ENCODE results near the gene TFPT.

The TFPT gene

DNA sequence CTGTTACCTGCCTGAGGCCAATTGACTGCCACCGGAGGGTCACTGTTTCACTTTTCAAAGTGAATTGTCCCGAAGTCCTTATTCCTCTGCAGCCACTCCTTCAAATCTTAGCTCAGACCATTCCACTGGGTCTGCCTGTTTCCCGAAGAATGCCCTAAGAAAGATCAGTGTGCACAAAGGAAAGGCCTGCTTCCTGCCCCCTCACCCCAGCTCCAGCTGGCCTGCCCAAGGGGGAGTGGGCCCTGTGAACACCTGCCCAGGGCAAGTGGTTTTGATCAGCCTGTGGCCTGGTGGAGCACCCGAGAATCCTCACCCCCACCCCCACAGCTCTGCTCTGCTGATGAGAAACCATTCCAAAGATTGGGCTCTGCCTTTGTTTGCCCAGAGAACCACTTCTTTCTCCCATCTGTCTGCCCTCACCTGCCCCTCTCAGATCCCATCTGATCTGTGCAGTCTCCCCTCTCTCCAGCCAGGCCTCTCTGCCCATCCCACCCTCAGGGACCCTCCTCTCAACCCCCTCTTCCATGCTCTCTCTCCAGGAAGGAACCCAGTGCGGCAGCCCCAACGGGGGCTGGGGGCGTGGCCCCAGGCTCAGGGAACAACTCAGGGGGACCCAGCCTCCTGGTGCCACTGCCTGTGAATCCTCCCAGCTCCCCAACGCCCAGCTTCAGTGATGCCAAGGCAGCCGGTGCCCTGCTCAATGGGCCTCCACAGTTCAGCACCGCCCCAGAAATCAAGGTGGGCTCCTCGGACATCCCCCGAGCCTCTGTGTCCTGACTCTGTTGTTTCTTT lies 33.8 kb upstream of the TFPT start:
- in situ Hi-C loops (cut with HindIII; ENCODE audit: low sequenced_read_pairs), result no loop called here

DNA sequence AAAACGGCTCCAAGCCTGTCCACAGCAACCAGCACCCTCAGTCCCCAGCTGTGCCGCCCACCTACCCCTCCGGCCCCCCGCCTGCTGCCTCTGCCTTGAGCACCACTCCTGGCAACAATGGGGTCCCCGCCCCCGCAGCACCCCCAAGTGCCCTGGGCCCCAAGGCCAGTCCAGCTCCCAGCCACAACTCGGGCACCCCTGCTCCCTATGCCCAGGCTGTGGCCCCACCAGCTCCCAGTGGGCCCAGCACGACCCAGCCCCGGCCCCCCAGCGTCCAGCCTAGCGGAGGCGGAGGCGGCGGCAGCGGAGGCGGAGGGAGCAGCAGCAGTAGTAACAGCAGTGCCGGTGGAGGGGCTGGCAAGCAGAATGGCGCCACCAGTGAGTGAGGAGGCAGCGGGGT lies 32.7 kb upstream of the TFPT start:
- in situ Hi-C loops (cut with HindIII; ENCODE audit: low sequenced_read_pairs), result no loop called here

DNA sequence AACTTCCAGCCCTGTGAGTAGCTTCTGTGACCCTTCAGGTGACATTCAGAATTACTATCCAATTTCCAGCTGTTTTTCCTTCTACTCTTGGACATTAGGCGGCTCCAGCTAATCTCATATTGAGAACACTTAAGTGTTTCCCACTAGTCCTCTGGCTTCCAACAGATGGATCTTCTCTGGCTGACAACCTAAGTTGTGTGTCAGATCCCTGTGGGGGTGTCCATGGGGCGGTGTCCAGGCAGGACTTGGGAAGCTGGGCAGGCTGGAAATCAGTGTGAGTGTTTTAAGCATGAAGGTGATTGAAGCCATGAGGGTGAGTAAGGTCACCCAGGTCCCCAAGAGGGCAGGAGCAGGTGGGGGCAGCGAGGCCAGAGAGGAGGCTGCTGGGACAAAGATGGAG lies 32.2 kb upstream of the TFPT start:
- in situ Hi-C loops (cut with HindIII; ENCODE audit: low sequenced_read_pairs), result no loop called here

DNA sequence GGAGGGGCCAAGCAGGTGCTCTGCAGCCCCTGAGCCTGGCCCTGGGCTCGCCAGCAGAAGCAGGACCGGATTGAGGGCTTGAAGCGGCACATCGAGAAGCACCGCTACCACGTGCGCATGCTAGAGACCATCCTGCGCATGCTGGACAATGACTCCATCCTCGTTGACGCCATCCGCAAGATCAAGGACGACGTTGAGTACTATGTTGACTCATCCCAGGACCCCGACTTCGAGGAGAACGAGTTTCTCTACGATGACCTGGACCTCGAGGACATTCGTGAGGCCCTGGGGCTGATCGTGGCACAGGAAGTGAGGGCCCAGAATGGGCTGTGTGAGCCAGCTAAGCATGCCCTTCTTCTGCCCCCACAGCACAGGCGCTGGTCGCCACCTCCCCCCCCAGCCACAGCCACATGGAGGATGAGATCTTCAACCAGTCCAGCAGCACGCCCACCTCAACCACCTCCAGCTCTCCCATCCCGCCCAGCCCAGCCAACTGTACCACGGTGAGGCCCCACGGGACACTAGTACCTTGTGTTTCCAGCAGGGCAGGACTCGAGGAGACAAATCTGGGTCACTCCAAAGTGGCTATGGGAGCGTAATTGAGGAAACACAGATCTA lies 30.2 kb upstream of the TFPT start:
- in situ Hi-C loops (cut with HindIII; ENCODE audit: low sequenced_read_pairs), result no loop called here

DNA sequence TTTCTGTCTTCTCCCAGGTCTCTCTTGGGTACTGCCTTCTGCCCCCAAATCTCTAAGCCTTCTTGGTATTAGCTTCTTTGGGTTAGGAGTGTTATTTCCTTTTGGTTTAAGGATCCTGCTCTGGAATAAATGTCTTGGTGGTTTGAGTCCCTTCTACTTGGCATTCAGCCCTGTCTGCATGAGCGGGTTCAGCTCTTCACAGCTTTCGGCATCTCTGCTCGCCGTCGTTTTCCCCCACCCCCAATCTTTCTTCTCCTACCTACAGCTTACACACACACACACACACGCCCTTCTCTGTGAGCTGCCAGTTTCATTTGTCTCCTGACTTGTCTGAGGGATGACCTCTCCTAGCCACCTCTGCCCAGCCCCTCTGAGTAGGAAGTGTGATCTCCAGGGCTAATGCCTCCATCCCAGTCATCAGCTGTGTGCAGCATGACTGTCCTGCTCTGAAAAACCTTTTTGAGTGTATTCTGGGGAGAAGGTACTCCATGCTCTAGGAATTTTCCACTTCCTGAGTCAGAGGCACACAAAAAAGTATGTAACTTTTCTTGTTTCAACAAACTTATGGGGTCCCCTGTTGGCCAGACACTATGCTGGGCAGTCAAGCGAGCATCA lies 26.8 kb upstream of the TFPT start:
- in situ Hi-C loops (cut with HindIII; ENCODE audit: low sequenced_read_pairs), result no loop called here

DNA sequence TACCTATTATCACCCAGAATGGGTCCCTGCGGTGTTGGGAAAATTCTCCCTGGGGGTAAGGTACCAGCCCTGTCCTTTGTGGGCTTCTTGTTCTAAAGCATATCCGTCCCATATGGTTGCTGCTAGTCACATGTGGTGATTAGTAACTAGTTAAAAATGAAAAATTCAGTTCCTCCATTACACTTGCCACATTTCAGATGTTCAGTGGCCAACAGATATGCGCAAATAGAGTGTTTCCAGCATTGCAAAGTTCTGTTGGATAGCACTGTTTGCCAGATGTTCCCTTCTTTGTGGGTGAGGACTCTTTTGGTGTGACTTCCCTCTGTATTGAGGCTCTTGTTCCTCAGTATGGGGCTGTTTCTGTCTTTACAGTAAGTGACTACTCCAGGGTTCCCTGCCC lies 25.9 kb upstream of the TFPT start:
- in situ Hi-C loops (cut with HindIII; ENCODE audit: low sequenced_read_pairs), result no loop called here

DNA sequence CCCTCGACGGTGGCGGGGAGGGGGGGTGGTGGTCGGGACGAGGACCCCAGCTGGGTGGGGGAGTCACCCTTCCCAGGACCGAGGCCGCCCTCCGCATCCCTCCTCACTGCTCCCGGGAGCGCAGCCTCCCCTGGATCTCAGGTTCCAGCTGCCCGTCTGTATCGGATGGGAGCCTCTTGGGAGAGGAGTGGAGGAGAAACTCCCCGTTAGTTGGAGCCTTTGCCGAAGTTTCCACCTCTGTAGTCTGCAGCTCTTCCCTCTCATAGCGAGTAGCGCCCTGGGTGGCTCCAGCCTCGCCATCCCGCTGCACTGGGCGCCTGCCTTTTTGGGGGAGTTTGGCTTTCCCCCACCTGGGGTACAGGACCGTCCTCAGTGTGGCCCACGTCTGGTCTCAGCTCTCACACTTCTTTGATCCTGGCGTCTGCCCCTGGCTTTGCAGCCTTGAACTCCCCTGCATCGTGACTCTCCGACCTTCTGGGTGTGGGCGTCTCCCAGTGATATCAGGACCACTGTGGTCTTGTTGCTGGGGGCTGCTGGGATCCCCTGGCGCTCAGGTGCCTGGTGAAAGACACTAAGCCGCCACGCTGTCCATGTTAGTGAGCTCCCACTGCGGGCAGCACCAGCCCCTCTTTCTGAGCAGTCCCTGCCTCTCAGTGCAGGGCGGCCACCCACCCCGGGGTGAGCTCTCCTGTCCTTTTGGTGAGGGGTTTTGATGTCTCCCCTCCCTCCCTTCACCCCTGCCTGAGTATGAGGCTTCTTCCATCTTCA lies 23.2 kb upstream of the TFPT start:
- in situ Hi-C loops (cut with HindIII; ENCODE audit: low sequenced_read_pairs), result no loop called here

DNA sequence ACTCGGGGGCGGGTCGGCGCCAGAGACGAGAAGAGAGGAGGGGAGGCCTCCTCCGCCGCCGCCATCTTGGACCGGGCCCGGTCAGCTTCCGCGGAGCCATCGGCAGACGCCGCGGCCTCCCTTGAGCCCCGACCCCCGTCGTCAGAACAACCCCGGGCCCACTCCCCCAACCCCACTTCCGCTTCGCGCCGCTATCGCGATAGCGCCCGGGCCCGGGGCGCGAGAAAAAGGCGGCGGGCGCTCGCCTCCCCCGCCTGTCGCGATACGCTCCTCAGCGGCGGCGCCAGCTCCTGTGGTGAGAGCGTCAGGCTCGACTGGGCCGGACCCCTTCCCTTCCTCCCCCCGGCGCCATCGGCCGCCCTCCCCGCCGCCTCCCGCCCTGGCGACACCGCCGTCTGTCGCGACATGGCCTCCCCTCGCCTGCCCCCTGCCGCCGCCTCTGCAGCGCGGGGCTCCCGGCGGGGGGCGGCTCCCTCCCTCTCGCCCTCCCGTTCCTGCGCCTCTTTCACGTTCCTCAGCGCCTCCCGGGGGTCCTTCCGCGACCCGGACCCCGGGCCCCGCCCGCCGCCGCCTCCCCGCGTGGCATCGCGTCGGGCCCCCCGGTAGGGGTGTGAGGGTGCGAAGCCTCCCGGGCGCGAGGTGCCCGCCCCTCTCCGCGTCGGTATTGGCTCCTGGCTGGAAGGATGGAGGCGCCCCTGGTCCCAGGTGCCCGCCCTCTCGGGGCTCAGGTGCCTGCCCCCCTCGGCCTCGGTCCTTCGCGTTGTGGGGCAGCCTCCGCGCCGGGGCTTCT lies 22.4 kb upstream of the TFPT start, which contains the start of gene CNOT3:
Gene CNOT3, plus strand, starts transcription at position 64 of the 790 bp plus-strand sequence. CDS start 5,217 bp downstream, outside the sequence.
- in situ Hi-C loops (cut with HindIII; ENCODE audit: low sequenced_read_pairs), result no loop called here

DNA sequence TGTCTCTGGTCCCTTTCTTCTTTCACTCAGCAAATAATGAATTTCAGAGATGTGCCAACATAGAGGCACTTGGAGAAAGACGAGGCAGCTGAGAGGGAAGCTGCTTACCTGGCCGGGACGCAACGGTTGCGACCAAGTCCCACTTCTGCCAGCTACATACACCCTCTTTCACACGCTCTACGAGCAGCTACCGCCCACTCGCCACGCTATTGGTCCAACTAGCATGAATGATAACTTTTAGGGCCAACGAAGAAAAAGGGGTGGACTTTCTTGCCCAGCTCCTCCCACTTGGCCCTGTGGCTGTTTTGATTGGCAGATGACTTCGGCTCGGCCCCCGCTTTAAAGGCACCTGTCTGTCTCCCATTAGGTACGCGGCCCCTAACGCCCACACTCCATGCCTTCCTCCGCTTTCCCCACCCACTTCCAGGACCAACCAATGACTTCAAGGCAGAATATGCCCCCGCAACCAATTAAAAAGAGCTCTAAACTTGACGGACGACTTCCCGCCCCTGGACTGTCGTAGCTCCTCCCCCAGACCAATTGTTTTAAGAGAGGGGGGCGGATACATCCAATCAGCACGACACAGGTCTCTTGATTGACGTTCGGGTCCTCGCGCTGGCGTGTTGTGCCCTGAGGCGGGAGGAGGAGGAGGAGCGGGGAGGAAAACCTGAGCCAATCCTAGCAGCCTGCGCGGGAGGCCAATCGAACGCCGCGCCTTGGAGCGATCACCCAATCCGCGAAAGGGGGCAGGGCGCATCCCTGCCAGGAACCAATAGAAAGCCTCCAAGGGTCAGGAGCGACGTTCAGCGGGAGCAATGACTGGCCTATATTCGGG lies 21.6 kb upstream of the TFPT start:
- in situ Hi-C loops (cut with HindIII; ENCODE audit: low sequenced_read_pairs), result no loop called here

DNA sequence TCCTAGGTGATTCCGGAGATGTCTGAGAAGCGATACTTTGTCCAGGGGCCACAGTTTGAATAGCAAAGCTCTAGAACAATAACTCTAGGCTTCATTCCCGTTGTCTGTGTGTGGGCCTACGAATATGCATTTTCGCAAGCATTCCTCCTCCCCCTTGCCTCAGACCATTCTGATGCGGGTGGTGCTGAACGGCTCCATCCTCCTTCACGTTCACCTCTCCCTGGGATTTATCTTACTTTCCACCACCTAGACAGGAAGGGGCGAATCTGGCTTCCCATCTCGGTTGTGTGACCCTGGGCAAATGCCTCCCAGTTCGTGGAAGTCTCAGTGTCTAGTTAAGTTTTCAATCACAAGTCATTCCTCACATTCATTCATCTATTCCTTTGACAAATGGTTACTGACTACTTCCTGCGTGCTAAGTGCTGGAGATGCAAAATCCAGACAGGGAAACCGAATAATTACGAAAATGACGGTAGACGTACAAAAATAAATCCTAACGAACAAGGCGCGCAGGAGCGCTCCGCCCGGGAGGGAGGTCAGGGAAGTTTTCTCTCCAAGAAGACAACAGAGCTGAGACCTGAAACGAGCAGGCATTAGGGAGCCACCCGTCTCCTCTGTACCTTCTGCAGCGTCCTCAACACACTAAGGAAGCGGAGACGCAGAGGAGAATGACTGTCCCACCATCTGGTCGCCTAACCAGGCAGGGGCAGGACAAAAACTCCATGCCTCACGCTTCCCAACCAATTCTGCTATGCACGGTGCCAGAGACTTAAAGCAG lies 20.8 kb upstream of the TFPT start:
- in situ Hi-C loops (cut with HindIII; ENCODE audit: low sequenced_read_pairs), result no loop called here

DNA sequence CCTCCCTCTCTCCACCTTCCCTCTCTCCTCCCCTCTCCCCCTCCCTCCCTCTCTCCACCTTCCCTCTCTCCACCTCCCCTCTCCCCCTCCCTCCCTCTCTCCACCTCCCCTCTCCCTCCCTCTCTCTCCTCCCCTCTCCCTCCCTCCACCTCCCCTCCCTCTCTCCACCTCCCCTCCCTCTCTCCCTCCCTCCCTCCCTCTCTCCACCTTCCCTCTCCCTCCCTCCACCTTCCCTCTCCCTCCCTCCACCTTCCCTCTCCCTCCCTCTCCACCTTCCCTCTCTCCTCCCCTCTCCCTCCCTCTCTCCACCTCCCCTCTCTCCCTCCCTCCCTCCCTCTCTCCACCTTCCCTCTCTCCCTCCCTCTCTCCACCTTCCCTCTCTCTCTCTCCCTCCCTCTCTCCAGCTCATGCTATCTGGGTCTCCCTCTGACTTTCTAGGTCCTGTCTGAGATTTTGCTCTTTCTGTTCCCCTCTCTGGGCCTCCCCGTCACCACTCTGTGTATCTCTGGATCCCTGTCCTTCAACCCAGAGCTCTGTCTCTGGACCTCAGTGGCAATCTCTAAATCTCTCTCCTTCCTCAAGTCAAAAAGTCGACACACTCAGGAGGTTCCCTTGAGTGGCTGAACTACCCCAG lies 18.6 kb upstream of the TFPT start:
- in situ Hi-C loops (cut with HindIII; ENCODE audit: low sequenced_read_pairs), result no loop called here

DNA sequence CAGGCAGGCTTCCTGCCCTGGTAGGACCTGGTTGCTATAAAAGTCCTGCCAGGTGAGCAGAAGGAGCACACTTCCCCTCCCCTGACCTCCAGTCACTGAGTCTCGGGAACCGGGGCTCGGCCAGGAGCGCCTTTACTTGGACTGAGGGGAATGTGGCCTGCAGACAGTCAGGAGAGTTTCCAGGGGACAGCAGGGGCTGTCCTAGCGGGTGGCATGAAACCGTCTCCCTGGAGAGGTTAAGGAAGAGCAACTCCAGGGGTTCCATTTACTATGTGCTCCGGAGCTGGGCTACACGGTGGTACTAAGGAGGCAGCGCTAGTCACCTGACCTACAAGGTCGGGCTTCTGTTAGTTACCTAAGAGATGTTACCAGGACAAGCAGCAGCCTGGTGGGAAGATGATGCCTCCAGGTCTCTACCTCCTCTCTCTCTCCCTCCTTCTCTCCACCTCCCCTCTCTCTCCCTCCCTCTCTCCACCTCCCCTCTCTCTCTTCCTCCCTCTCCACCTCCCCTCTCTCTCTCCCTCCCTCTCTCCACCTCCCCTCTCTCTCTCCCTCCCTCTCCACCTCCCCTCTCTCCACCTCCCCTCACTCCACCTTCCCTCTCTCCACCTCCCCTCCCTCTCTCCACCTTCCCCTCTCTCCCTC lies 18.0 kb upstream of the TFPT start:
- in situ Hi-C loops (cut with HindIII; ENCODE audit: low sequenced_read_pairs), result no loop called here

DNA sequence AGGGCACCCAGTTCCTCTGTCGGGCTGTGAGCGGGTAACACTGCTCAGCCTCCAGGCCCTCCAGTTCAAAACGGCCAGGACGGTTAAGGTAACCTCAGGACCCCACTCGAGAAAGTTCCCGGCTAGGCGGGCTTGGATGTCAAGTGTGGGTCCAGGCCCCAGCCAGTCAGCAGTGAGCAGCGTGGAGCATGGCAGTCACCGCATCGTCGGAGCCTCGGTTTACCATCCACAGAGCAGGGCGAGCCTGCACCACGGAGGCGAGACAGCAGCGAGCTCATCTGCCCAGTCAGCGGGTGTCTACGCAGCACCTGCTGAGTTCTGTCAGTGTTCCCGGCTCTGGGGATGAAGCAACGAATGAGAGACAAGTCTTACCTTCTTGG lies 14.2 kb upstream of the TFPT start:
- in situ Hi-C loops (cut with HindIII; ENCODE audit: low sequenced_read_pairs), result no loop called here

DNA sequence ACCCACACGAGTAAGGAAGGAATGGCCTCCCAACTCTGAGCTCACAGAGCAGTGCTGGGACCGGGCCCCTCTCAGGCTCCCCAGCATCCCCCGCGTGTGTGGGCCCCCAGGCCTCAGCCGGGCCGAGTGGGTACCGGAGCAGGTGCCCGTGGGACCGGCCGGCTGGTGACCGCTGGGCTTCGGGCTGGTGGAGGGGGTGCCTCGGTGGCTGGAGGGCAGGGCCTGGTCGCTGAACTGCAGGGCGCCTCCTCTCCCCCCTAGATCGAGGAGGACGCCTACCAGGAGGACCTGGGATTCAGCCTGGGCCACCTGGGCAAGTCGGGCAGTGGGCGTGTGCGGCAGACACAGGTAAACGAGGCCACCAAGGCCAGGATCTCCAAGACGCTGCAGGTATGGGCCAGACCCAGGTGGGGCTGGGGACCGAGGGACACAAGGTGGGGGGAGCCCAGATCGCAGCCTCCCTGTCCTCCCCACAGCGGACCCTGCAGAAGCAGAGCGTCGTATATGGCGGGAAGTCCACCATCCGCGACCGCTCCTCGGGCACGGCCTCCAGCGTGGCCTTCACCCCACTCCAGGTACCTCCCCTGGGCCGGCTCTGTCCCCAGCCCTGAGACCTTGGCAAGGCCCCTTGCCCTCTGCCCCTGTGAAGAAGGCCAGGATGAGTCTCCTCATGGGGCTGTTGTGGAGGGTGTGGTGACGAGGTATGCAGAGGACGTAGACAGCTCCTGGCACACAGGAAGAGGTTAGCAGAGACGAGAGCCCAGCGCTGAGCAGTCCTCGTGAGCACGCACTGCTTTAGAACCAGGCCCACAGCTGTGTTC lies 13.5 kb upstream of the TFPT start:
- in situ Hi-C loops (cut with HindIII; ENCODE audit: low sequenced_read_pairs), result no loop called here

DNA sequence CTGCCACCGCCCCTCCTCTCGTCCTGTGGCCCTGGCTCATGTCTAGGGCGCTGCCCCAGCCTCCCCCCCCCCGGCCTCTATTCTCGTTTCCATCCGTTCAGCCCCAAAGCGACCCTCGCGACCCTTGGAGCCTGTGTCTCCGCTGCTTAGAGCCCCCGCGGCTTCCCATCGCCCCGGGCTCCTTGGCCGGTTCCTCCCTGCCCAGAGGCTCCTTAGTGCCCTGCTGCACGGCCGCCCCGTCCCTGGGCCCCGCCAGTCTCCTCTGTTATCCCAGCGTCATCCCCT lies 12.9 kb upstream of the TFPT start:
- in situ Hi-C loops (cut with HindIII; ENCODE audit: low sequenced_read_pairs), result no loop called here

DNA sequence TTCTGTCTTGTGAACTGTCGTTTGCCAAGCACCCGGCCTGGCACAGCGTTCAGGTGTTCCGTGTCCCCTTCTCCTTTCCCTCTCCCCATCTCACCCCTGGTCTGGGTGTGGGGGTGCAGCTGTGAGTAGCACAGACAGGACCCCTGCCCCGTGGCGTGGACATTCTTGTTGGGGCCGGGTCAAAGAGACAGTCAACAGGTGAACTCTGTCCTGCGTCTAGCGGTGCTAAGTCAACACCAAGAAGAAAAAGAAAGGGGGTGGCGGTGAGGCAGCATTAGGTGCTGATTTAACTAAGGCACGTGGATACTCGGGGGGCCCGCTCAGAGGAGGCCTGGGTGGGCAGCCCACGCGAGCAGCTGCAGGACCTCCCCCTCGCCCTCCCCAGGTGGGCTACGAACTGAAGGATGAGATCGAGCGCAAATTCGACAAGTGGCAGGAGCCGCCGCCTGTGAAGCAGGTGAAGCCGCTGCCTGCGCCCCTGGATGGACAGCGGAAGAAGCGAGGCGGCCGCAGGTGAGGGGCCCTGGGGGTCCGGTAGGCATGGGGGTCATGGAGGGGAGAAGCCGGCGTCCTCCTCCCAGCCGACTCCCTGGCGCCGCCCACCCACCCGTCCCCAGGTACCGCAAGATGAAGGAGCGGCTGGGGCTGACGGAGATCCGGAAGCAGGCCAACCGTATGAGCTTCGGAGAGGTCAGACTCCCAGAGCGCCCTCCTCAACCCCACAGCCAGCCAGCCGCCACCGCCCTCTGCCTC lies 12.4 kb upstream of the TFPT start:
- in situ Hi-C loops (cut with HindIII; ENCODE audit: low sequenced_read_pairs), result no loop called here

DNA sequence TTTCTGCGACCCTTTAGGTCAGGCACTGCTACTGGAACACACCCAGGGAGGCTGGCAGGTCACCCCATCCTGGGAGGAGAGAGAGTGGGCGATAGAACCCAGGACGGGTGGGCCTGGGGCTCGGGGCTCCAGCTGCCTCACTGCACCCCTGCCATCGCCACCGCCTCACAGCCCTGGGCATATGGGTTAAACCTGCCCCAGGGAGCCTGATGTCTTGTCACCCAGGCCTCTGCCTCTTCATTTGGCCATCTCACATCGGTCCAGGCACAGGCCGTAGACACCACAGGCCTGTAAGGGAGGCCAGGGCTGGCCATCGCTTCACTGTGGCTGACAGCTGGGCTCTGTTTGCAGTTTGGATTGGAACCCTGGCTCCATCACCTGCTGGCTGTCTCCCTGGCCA lies 10.3 kb upstream of the TFPT start:
- in situ Hi-C loops (cut with HindIII; ENCODE audit: low sequenced_read_pairs), result no loop called here

Data from endothelial cell of hepatic sinusoid (primary cell).